ENCODE data around the gene MOAP1. TPM values are rescaled to one million over a fixed set of nuclear protein-coding genes. Genes with fewer than 3 reads are reported as not detected.

The MOAP1 gene
- total and polyA plus RNA-seq, 4 donors = 7.8 to 13.2 (median 11.7) TPM

GRCh38 chr14:93163564-93163963 lies 21.1 kb downstream of the MOAP1 start:
- Histone ChIP-seq H3K9me3 (ENCODE audit: control insufficient read depth in 4 of 4, low read length in 3 of 4) (no peaks in the 10 kb centered on the region), H3K27me3 (ENCODE audit: control insufficient read depth in 4 of 4, insufficient read depth in 4 of 4, low read length in 3 of 4) (no peaks in the 10 kb centered on the region), H3K36me3 (ENCODE audit: control insufficient read depth in 4 of 4, insufficient read depth in 3 of 4, low read depth in 1 of 4, low read length in 3 of 4) (no peaks in the 10 kb centered on the region), H3K9ac (ENCODE audit: low read depth in 1 of 2, low read length in 2 of 2) (no peak overlapping the region), H3K4me3 (ENCODE audit: low read depth in 1 of 3, low read length in 3 of 3) (no peak overlapping the region), H3K27ac (ENCODE audit: low read depth in 1 of 2, low read length in 2 of 2) (no peak overlapping the region), H3K4me1 (ENCODE audit: control insufficient read depth in 4 of 4, insufficient read depth in 4 of 4, low read length in 3 of 4) (peaks cover 0 to 3% (median 0%) of the 10 kb centered on the region in 4 donors)
- WGBS = 64% methylated on average over 5 of the region's 5 CpGs
- no peak for DNase-seq (ENCODE audit: low spot score)
- TF ChIP-seq ZBTB33 (IDR thresholded peaks at IDR 0.05) (no peak), ATF3 (IDR thresholded peaks at IDR 0.05) (no peak), SP1 (IDR thresholded peaks at IDR 0.05) (no peak)
- TF ChIP-seq, protein P1, sequence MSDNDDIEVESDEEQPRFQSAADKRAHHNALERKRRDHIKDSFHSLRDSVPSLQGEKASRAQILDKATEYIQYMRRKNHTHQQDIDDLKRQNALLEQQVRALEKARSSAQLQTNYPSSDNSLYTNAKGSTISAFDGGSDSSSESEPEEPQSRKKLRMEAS (IDR thresholded peaks at IDR 0.05) = no peak

- no peak overlapping the region for H3K27ac ChIP-seq (ENCODE audit: low read depth in 1 of 2, low read length in 2 of 2)
- no peak overlapping the region for H3K4me3 ChIP-seq (ENCODE audit: low read depth in 1 of 3, low read length in 3 of 3)
- H3K9me3 ChIP-seq (ENCODE audit: control insufficient read depth in 4 of 4, low read length in 3 of 4) = no peaks in the 10 kb centered on the region
- no peak for DNase-seq (ENCODE audit: low spot score)
- no peaks in the 10 kb centered on the region for H3K36me3 ChIP-seq (ENCODE audit: control insufficient read depth in 4 of 4, insufficient read depth in 3 of 4, low read depth in 1 of 4, low read length in 3 of 4)
- peaks cover 0 to 3% (median 0%) of the 10 kb centered on the region in 4 donors for H3K4me1 ChIP-seq (ENCODE audit: control insufficient read depth in 4 of 4, insufficient read depth in 4 of 4, low read length in 3 of 4)
- no peak overlapping the region for H3K9ac ChIP-seq (ENCODE audit: low read depth in 1 of 2, low read length in 2 of 2)
- TF ChIP-seq JUND (IDR thresholded peaks at IDR 0.05) (no peak), FOXA2 (IDR thresholded peaks at IDR 0.05) (no peak), SP1 (IDR thresholded peaks at IDR 0.05) (no peak), NR2F2 (IDR thresholded peaks at IDR 0.05) (no peak), REST (IDR thresholded peaks at IDR 0.05) (no peak), GABPA (IDR thresholded peaks at IDR 0.05 in 1 of 2, conservative IDR thresholded peaks at IDR 0.05 in 1 of 2) (no peak), YY1 (IDR thresholded peaks at IDR 0.05) (no peak), TAF1 (conservative IDR thresholded peaks at IDR 0.05) (no peak), EGR1 (IDR thresholded peaks at IDR 0.05; ENCODE audit: low read depth in 2 of 2) (no peak), ZBTB33 (IDR thresholded peaks at IDR 0.05) (no peak), FOXA1 (IDR thresholded peaks at IDR 0.05) (no peak), HNF4G (IDR thresholded peaks at IDR 0.05) (no peak), HNF4A (conservative IDR thresholded peaks at IDR 0.05) (no peak), RAD21 (IDR thresholded peaks at IDR 0.05) (no peak)
- TF ChIP-seq, protein P1 (IDR thresholded peaks at IDR 0.05) = no peak
- H3K27me3 ChIP-seq (ENCODE audit: control insufficient read depth in 4 of 4, insufficient read depth in 4 of 4, low read length in 3 of 4) = no peaks in the 10 kb centered on the region
- WGBS = 89% methylated on average over 4 of the region's 4 CpGs
These were observed 23.2 kb downstream of the MOAP1 start for GRCh38 chr14:93161411-93161940.

Data from liver (tissue), 9 donors.